ENCODE data around the gene KCNG2.

The KCNG2 gene

DNA sequence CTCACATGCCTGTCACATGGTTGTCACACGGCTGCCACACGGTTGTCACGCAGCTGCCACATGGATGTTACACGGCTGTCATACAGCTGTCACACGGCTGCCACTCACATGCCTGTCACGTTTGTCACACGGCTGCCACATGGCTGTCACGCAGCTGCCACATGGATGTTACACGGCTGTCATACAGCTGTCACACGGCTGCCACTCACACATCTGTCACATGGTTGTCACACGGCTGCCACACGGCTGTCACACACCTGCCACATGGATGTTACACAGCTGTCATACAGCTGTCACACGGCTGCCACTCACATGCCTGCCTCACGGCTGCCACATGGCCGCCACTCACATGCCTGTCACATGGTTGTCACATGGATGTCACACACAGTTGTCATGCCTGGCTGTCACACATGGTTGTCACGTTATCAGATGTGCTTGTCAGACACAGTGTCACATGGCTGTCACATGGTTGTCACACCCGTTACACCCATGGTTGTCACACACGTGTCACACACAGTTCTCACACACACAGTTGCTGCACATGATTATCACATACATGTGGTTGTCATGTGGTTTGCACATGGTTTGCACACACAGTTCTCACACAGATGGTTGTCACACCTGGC lies 19.4 kb downstream of the KCNG2 start:
- peak in 1 of 56 donors; percentile 12 for DNase-seq

DNA sequence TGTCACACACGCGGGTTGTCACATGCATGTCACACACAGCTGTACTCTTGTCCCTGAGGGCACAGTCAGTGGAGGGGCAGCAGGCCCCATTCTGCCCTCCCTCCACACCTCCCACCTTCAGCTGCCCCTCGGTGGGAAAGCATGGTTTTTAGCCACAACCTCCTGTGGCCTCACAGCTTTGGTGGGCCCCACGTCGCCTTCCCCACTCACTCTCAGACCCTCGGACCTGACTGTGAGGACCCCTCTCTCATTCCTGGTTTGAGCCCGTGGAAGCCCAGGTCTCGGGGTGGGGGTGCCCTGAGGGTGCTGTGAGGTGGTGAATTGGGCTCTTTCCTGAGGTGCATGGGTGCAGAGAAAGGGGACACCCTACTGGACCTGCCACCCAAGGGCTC lies 19.9 kb downstream of the KCNG2 start:
- DNase-seq = no peak

DNA sequence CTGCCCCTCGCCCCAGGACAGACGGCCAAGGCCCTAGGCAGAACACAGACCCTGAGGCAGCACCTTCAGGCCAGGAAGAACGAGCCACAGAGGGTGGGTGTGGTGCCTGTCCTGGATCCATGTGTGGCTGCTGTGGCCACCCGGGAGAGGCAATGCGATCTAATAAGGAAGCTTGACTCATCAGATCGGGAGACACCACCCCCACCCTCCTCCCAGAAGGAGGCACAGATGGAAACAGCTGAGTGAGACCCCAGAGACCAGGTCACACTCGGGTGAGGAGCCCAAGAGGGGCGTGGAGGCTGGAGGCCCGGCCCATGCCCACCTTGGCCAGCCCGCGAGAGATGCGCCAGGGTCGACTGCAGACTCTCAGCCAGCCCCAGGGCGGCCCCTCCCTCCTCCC lies 20.3 kb downstream of the KCNG2 start:
- DNase-seq = no peak

DNA sequence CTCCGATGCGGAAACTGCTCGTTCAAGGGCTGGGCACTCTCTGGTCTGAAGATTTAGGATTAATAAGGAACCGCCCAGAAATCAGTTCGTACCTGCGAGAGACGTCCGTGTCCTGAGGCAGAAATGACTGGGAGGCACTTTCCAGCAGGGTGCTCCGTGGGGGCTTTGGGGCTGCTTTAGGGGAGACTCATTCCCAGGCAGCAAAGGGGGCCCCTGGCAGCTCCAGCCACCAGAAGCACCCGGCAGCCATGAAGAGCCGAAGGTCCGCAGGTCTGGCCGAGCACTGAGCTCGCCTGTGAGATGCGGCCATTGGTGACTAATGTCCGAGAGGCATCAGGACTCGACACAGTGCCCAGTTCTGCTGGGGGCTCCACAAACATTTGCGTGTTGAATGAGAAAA lies 20.9 kb downstream of the KCNG2 start:
- DNase-seq = no peak

DNA sequence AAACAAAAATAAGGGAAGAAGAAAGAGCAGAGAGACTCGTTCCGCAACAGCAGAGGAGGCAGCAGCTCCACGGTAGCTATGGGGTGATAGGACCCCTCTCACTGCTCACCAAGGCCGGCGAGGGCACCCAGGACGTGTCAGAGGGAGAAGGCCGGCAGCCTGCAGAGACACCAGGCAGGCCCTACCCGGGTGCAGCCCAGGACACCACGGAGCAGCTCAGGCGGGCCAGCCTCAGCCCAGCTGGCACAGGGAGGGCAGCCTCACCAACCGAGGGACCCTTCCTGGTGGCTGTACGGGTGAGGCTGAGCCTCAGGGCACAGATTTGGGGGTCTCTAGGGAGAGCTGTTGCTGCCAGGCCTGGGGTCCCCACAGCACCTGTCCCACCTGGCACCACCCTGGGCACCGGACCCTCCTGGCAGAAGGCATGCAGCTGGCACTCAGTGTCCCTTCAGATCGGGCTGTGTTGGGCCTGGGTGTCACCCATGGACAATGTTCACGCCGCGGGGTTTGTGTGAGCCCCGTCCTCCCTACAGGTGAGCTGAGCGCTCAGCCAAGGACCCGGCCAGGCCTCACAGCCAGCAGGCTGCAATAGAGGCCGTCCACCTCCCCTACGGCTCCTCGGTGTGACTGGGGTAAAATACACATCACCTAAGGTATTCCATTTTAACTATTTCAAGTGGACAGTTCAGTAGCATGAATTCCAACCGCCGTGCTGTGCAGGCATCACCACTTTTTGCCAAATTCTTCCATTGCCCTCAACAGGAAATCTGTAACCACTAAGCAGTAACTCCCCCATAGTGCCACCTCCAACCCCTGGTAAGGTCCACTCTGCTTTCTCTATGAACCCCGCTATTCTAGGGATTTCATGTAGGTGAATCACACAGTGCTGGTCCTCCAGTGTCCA lies 21.6 kb downstream of the KCNG2 start:
- DNase-seq = no peak

DNA sequence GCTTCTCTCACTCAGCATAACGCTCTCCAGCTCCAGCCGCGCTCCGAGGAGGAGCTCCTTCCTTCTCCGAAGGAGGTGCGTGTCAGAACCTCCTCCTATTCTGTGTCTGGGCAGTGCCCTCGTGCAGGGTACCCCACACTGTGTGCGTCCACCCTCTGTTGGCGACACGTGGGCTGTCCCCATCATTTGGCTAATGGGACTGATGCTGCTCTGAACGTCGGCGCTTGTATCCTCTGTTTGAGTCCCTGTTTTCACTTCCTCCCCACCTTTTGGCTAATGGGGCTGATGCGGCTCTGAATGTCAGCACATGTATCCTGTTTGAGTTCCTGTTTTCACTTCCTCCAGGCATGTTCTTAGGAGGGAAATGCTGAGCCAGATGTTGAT lies 22.2 kb downstream of the KCNG2 start:
- DNase-seq = peak in 2 of 56 donors; percentile 28 to 35

DNA sequence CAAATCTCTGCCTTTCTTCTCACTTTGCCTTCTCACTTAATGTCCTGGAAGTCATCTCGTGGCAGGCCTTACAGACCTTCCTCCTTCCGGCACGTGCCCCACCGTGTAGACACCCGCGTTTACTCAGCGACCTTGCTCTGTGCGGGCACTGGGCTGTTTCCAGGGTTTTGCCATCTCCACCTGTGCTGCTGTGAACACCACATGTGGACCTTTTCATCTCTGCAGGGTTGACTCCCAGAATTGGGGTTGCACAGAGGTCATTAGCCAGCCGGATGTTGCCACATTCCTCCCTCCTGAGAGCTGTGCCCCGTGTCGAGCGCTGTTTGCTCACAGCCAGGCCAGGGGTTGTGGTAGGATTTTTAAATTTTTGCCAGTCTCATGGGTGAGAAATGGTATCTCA lies 25.4 kb downstream of the KCNG2 start:
- no peak for DNase-seq

DNA sequence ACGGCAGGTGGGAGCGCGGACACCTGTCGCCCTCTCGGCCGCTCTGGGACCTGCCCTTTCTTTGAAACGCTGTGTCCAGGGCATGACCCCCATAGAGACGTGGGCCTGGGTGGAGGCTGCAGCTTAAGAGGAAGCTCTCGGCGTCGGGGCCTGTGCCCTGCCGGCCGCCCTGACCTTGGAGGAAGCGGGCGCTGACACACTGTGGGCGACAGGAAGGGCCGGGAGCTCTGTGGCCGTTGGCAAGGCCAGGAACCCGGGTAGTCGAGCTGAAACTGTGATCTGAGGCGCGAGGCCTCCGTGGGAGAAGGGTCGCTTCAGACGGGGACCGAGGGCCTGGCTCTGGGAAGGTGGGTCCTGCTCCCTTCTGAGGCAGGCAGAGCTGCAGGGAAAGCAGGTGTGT lies 28.2 kb downstream of the KCNG2 start:
- DNase-seq = peak in 1 of 56 donors; percentile 6

DNA sequence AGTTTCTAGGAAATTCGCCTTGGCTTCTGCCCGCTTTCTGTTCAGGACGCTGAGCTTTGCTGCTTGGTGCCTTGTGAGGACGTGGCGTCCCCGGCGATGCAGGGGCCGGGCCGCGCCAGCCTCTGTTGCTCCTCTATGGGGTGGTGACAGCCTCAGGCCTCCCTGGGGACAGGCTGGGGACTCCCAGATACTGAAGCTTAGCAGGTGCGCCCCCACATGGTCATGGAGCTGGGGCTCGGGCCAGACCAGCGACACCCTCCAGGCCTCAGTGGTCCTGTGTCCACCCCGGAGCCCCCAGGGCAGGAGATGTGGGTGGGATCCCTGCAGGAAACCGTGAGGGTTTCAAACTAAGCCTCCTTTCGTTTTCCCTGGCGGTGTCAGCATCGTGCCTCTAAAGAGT lies 29.2 kb downstream of the KCNG2 start:
- DNase-seq = no peak

DNA sequence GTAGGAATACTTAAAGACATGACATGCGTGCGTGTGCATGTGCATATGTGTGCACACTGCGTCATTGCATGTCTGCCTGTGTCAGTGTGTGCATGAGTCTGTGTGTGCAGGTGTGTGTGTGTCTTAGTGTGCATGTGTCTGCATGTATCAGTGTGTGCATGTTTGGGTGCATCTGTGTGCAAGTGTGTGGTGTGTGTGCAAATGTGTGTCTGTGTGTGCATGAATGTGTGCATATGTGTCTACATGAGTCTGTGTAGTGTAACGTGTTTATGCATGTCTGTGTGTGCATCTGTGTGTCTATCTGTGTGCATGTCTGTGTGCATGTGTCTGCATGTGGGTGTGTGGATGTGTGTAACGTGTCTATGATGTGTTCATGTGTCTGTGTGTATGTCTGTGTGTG lies 30.5 kb downstream of the KCNG2 start:
- no peak for DNase-seq

DNA sequence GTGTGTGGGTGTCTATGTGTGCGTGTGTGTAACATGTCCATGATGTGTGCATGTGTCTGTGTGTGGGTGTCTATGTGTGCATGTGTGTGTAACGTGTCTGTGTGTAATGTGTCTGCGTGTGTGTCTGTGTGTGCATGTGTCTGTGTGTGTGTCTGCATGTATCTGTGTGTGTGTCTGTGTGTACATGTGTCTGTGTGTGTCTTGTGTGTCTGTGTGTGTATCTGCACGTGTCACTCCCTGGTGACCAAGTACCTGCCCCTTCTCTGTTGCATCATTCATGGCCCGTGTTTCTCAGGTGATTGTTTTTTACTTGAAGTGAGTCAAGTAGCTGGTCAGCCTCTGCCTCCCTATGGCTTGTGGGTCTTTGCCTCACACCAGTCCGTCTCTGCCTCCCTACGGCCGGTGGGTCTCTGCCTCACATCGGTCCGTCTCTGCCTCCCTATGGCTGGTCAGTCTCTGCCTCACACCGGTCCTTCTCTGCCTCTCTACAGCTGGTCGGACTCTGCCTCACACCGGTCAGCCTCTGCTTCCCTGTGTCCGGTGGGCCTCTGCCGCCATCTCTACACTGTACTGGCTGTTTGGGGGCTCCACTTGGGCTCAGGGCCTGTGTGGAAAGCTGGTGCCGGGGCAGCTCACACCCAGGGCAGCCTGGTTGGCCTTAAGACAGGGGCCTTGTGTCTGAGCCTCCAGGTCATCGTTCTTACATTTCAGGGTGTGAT lies 31.6 kb downstream of the KCNG2 start:
- no peak for DNase-seq

DNA sequence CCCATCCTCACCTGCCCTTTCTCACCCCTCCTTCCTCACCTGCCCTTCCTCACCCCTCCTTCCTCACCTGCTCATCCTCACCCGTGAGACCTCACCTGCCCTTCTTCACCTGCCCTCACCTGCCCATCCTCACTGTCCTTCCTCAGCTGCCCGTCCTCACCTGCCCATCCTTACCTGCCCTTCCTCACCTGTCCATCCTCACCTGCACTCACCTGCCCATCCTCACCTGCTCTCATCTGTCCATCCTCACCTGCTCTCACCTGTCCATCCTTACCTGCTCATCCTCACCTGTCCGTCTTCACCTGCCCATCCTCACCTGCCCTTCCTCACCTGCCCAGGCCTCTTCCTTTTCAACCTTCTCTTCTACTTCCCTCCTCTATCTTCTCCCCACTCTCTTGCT lies 34.4 kb downstream of the KCNG2 start:
- DNase-seq = no peak

DNA sequence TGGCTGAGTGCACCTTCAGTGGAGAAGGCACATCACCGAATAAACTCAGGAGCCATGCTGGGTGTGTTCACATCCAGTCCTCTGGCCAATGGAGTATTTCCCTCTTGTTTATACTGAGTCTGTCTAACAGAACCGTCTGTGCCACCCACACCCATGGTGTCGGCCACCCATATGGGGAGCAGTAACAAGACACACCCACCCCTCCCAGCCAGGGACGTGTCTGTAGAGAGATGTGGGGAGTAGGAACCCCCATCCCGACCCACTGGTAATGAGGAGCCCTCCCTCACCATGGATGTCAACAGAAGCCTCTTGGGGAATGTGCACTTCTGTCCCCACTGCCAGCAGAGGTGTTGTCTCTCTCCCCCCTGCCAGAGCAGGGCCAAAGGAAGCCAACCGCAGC lies 37.1 kb downstream of the KCNG2 start:
- no peak for DNase-seq

DNA sequence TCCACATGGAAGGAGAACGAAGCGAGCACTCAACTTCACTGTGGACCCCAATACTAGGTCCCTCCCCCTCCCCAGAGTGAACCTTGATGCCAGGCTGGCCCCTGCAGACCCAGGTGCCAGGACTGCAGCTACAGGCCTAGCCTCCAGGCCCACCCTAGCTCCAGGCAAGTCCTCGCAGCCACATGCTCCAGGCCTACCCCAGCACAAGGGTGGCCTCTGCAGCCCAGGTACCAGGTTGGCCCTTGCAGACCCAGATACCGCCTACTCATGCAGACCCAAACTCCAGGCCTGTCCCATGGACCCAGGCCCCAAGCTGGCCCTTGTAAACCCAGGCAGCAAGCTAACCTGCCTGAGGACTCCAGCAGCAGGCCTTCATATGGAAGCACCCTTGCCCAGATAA lies 44.2 kb downstream of the KCNG2 start:
- DNase-seq = no peak

DNA sequence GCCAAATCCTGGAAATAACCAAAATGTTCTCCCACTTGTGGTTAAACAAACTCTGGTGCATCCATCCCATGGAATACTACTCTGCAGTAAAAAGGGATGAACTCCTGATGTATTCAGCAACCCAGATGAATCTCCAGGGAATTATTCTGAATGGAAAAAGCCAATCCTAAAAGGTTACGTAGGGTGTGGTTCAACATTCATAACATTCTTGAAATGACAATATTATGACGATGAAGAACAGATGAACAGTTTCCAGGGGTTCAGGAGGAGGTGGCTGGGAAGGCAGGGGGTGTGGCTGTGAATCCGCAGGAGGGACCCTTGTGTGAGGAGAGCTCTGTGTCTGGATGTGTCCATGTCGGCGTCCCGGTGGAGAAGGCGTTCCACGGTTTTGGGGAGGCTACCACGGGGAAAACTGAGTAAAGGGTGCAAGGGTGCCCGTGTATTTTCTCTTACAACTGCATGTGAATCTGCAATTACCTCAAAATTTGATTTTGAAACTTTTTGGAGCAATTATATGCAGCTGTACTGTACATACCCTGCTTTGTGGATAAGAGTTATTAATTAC lies 47.3 kb downstream of the KCNG2 start:
- DNase-seq = no peak

DNA sequence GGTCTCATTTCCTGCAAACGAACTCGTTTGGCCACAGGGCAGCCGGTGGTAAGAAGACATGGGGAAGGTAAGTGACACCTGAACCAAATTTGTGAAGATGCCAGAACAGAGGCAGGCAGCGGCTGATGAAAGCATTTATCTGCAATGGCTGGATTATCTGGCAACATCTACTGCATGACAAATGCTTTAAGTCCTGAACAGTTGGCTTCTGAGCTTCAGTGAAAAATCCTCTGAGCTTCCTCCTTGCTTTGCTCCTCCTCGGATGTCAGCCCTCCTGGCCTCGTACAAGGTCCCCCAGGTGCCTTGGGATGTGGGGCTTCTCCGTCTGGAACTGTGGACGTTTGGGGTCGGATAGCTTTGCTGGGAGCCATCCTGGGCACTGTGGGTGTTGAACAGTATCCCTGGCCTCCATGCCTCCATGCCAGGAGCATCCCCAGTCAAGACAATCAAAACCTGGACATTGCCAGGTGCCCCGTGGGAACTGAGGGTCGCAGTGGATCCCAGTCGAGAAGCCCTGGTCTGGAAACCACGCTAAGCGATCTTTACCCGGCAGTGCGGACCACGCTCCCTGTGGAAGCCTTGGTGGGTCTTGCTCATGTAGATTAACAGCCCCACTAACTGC lies 49.3 kb downstream of the KCNG2 start:
- no peak for DNase-seq

DNA sequence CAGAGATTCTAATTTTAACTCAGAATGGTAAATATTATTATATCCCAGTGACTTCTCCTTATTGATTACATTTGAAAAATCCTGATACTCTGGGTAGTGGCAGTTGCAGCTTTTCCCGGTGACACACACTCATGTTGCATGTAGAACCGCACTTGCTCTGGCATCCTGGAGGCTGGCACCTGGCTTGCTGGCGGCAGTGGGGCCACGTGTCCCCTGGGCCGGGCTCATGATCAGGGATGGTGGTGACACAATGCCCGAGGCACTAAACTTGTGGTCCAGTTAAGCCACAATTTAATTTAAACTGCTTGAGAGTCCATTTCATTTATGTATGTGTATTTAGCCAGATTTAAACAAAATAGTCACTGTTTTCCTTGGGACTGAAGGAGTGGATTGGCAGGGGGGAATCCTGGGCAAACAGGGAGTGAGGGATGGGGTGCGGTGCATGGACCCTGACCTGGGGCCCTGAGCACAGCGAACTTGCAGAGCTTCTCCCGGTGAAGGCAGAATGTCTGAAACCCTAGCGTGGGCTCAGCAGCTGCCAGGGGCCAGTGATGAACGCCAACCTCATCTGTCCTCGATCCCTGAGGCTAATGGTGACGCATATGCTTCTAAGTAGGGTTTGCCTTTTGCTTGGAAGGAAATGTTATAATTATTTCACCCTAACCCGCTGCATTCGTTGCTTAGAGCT lies 50.0 kb downstream of the KCNG2 start:
- no peak for DNase-seq

DNA sequence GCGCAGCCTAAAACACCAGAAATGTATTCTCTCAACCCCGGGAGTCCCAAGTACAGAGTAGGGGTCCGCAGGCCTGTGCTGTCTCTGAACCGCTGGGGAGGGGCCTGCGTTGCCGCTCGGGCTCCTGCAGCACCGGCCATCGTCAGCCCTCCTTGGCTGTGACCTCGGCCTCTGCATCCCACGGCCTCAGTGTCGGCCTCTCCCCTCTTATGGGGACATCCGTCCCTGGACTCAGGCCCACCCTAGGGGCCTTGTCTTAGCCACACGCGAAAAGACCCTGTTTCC lies 50.5 kb downstream of the KCNG2 start:
- DNase-seq = no peak

DNA sequence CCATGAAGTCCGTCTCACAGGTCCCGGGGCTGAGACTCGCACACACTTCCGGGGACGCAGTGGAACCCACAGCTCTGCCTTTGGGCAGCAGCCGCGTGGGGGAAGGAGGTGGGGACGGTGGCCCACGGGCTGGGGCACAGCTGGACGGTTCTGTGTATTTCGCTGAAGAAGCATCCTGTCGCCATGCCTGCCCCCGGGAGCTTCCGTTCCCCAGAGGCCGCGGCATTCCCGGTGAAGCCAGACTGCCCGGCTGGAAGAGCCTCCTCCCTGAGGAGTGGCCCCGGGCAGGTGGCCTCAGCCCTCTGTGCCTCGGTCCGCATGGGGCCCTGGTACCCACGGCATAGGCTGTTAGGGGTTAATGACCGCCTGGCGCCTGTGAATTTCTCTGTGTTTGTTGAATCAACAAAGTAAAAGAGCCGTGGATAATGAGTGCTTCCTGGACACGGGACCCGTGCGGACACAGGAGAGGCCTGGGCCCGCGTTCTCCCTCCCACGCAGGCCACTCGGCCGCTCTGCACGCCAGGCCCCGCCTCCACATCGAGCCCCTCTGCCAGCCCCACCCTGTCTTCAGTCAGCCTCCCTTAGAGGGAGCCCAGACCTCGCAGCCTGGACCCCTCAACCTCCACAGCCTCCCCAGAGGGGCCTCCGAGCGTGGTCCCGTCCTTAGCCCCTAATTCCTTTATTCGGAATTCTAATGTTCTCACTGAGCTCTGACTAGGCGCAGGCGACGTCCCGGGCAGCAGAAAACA lies 51.0 kb downstream of the KCNG2 start:
- DNase-seq = no peak
